GM18868 (cell line): ENCODE data around the gene LTA.
A peak's percentile ranks its signal among the peaks of the same experiment; 100 is the strongest.

Experiments
- ATAC-seq: cut with Tn5 transposase; IDR thresholded peaks from one replicate; pipeline ENCODE4 v1.9.1; 2021; ENCODE audit warnings: mild to moderate bottlenecking, moderate library complexity; ENCODE audit not compliant: unreplicated experiment

LTA gene

GRCh38 chr6:31568537-31568961, 3.5 kb upstream of the LTA start:
- peak; percentile 71 for ATAC-seq

- ATAC-seq = no peak
Measured at GRCh38 chr6:31569861-31570536, 2.1 kb upstream of the LTA start.

- no peak for ATAC-seq
Measured at GRCh38 chr6:31573239-31574105, 1.4 kb downstream of the LTA start.

GRCh38 chr6:31574106-31575061, 2.3 kb downstream of the LTA start:
- no peak for ATAC-seq

GRCh38 chr6:31575335-31575901, 3.3 kb downstream of the LTA start, which contains the start of gene TNF:
TSS of gene TNF (plus strand) at chr6:31575565. CDS start at chr6:31575742, 177 bp downstream.
- ATAC-seq = peak; percentile 27

- ATAC-seq = no peak
Measured at GRCh38 chr6:31575952-31576685, 4.0 kb downstream of the LTA start.

- ATAC-seq = no peak
Measured at GRCh38 chr6:31576897-31577578, 4.9 kb downstream of the LTA start.

GRCh38 chr6:31577579-31577966, 5.5 kb downstream of the LTA start:
- no peak for ATAC-seq

GRCh38 chr6:31578184-31579118, 6.4 kb downstream of the LTA start:
- no peak for ATAC-seq

- no peak for ATAC-seq
Measured at GRCh38 chr6:31579119-31579505, 7.0 kb downstream of the LTA start.

- no peak for ATAC-seq
Measured at GRCh38 chr6:31579546-31580437, 7.7 kb downstream of the LTA start.

GRCh38 chr6:31580438-31580740, 8.3 kb downstream of the LTA start:
- ATAC-seq = no peak

- peak; percentile 53 for ATAC-seq
Measured at GRCh38 chr6:31580807-31581433, 8.8 kb downstream of the LTA start.

- ATAC-seq = no peak
Measured at GRCh38 chr6:31581434-31582229, 9.5 kb downstream of the LTA start.

- ATAC-seq = no peak
Measured at GRCh38 chr6:31582230-31582643, 10.1 kb downstream of the LTA start, which contains the start of gene LTB. TSS of gene LTB (minus strand) at chr6:31582424. CDS start at chr6:31582417, 7 bp downstream.

- ATAC-seq = no peak
Measured at GRCh38 chr6:31585491-31585890, 13.4 kb downstream of the LTA start.
